ENCODE measurements around the gene ANKRD22. TPM values are rescaled to one million over a fixed set of nuclear protein-coding genes. Genes with fewer than 3 reads are reported as not detected.

The ANKRD22 gene
- total and polyA plus RNA-seq, 2 of the 8 experiments (the other 6 are each of a cell fraction or from before 2014, with no cell fraction given) = 0.68 TPM; not detected in 1

GRCh38 chr10:88861036-88861435 is 9.4 kb upstream of the ANKRD22 start (continued):
- TF ChIP-seq CHD7 (IDR thresholded peaks at IDR 0.05; ENCODE audit: insufficient replicate concordance, low read length) (no peak), ZNF274 (IDR thresholded peaks at IDR 0.05; ENCODE audit: borderline replicate concordance, extremely low read depth, low read length) (no peak), SP4 (IDR thresholded peaks at IDR 0.05; ENCODE audit: low read length) (no peak), TEAD4 (IDR thresholded peaks at IDR 0.05; ENCODE audit: low read depth, low read length) (no peak), ATF2 (IDR thresholded peaks at IDR 0.05; ENCODE audit: low read length) (no peak), KDM1A (IDR thresholded peaks at IDR 0.05; ENCODE audit: borderline replicate concordance, low read length) (no peak), BRCA1 (IDR thresholded peaks at IDR 0.05; ENCODE audit: low read depth, low read length) (no peak), YY1 (IDR thresholded peaks at IDR 0.05; ENCODE audit: low read depth, low read length) (no peak), CHD2 (IDR thresholded peaks at IDR 0.05; ENCODE audit: low read length) (no peak), E2F6 (IDR thresholded peaks at IDR 0.05) (no peak)
